Smooth muscle cell (in vitro differentiated cells): Measurements from ENCODE around the gene CTIF. TPM values are rescaled to one million over a fixed set of nuclear protein-coding genes. Genes with fewer than 3 reads are reported as not detected.

Source experiments
- DNase-seq: peaks from one replicate; lab custom pipeline; 2025; ENCODE audit not compliant: unreplicated experiment; lab: John Stamatoyannopoulos, UW
- H2AFZ ChIP-seq: fragments of 200-600 bp; sonication (generic); 2 replicates; pipeline ENCODE4 v1.6.0; 2016; ENCODE audit warnings: antibody characterized with exemption, low read depth, mild to moderate bottlenecking
- H3F3A ChIP-seq: fragments of 200-600 bp; sonication (generic); 2 replicates; pipeline ENCODE4 v1.6.0; 2017; ENCODE audit warnings: antibody characterized with exemption, low read depth
- H3K27ac ChIP-seq: fragments of 200-600 bp; sonication (generic); 2 replicates; pipeline ENCODE4 v1.5.1; 2016; ENCODE audit warnings: low read depth, mild to moderate bottlenecking
- H3K27me3 ChIP-seq: fragments of 200-600 bp; sonication (generic); 2 replicates; pipeline ENCODE4 v1.6.1; 2016; ENCODE audit warnings: low read depth, mild to moderate bottlenecking
- H3K36me3 ChIP-seq: fragments of 200-600 bp; sonication (generic); 2 replicates; pipeline ENCODE4 v1.5.1; 2016; ENCODE audit warnings: low read depth
- H3K4me1 ChIP-seq: fragments of 200-600 bp; sonication (generic); 2 replicates; pipeline ENCODE4 v1.5.1; 2016; ENCODE audit warnings: low read depth
- H3K4me2 ChIP-seq: fragments of 200-600 bp; sonication (generic); 2 replicates; pipeline ENCODE4 v1.6.0; 2016; ENCODE audit warnings: mild to moderate bottlenecking
- H3K4me3 ChIP-seq: fragments of 200-600 bp; sonication (generic); 2 replicates; pipeline ENCODE4 v1.5.1; 2016; ENCODE audit warnings: mild to moderate bottlenecking
- H3K79me2 ChIP-seq: fragments of 200-600 bp; sonication (generic); 2 replicates; pipeline ENCODE4 v1.6.0; 2016; ENCODE audit warnings: low read depth, mild to moderate bottlenecking
- H3K9ac ChIP-seq: fragments of 200-600 bp; sonication (generic); 2 replicates; pipeline ENCODE4 v1.6.0; 2016; ENCODE audit warnings: low read depth
- H3K9me3 ChIP-seq: fragments of 200-600 bp; sonication (generic); replicated peaks from 2 replicates; pipeline ENCODE4 v1.5.1; 2016; ENCODE audit warnings: low read depth
- H4K20me1 ChIP-seq: fragments of 200-600 bp; sonication (generic); 2 replicates; pipeline ENCODE4 v1.6.0; 2016; ENCODE audit warnings: low read depth
- CTCF ChIP-seq: fragments of 200-600 bp; sonication (generic); IDR thresholded peaks from 2 replicates; pipeline ENCODE4 v1.5.1; 2017; ENCODE audit warnings: borderline replicate concordance, mild to moderate bottlenecking, antibody characterized with exemption; ENCODE audit not compliant: insufficient read depth, poor library complexity, severe bottlenecking
- WGBS: methylation state at CpG from one replicate; pipeline ENCODE4 v1.1.7; 2016; ENCODE audit warnings: low lambda C conversion rate; 5-methylcytosine and 5-hydroxymethylcytosine counted together
- polyA plus RNA-seq: library from polyadenylated mRNA; unstranded; fragments of >200 nt; fragmentation: Nextera tagmentation; extraction: Ambion mirVana; gene quantifications from 2 replicates; pipeline ENCODE4 v1.2.1, GENCODE V29; 2016
- total RNA-seq: library from RNA; depleted of rRNA; stranded (reverse); fragments of >200 nt; gene quantifications from 2 replicates; pipeline ENCODE4 v1.2.3, GENCODE V29; 2014

Gene CTIF
- total and polyA plus RNA-seq, 2 experiments from 2014 or later = 22.2 to 25.3 TPM

GRCh38 chr18:48732767-48733424 is 194.1 kb downstream of the CTIF start:
- H3K4me2 ChIP-seq = peak overlapping the region; percentile 18
- H3K27ac ChIP-seq = peak overlapping the region; percentile 6
- no peaks in the 10 kb centered on the region for H4K20me1 ChIP-seq
- no peaks in the 10 kb centered on the region for H3K36me3 ChIP-seq
- H3K9me3 ChIP-seq = no peaks in the 10 kb centered on the region
- peaks cover 5% of the 10 kb centered on the region for H3K79me2 ChIP-seq
- no peak for DNase-seq
- 59% methylated on average over 11 of the region's 11 CpGs for WGBS
- peaks cover 15% of the 10 kb centered on the region for H3F3A ChIP-seq
- H2AFZ ChIP-seq = no peak overlapping the region
- H3K27me3 ChIP-seq = no peaks in the 10 kb centered on the region
- no peak for TF ChIP-seq CTCF
- H3K9ac ChIP-seq = no peak overlapping the region
- H3K4me3 ChIP-seq = no peak overlapping the region
- H3K4me1 ChIP-seq = peaks cover 8% of the 10 kb centered on the region

GRCh38 chr18:48733643-48734253 is 194.9 kb downstream of the CTIF start:
- 58% methylated on average over 10 of the region's 10 CpGs for WGBS
- Histone ChIP-seq H3K27me3 (no peaks in the 10 kb centered on the region), H3K4me3 (no peak overlapping the region), H4K20me1 (no peaks in the 10 kb centered on the region), H3F3A (peaks cover 9% of the 10 kb centered on the region), H3K79me2 (peaks cover 5% of the 10 kb centered on the region), H3K9me3 (no peaks in the 10 kb centered on the region), H3K36me3 (no peaks in the 10 kb centered on the region), H3K4me1 (peaks cover 8% of the 10 kb centered on the region), H2AFZ (no peak overlapping the region), H3K27ac (peak overlapping the region; percentile 5), H3K9ac (no peak overlapping the region), H3K4me2 (no peak overlapping the region)
- TF ChIP-seq CTCF = no peak
- DNase-seq = no peak

- no peak for TF ChIP-seq CTCF
- Histone ChIP-seq H3K27ac (peak overlapping the region; percentile 5), H3K4me1 (peaks cover 3% of the 10 kb centered on the region), H3F3A (peaks cover 6% of the 10 kb centered on the region), H3K9me3 (no peaks in the 10 kb centered on the region), H3K27me3 (no peaks in the 10 kb centered on the region), H2AFZ (no peak overlapping the region), H3K4me2 (no peak overlapping the region), H3K79me2 (peaks cover 5% of the 10 kb centered on the region), H3K4me3 (no peak overlapping the region), H4K20me1 (no peaks in the 10 kb centered on the region), H3K36me3 (no peaks in the 10 kb centered on the region), H3K9ac (no peak overlapping the region)
- 93% methylated on average over 5 of the region's 5 CpGs for WGBS
- no peak for DNase-seq
Measured at GRCh38 chr18:48734460-48734859, 195.6 kb downstream of the CTIF start.
